HG02642 (cell line): Measurements from ENCODE around the gene C10orf67.

ENCODE experiments used
- ATAC-seq: cut with Tn5 transposase; IDR thresholded peaks from one replicate; pipeline ENCODE4 v1.9.1; 2021; ENCODE audit warnings: mild to moderate bottlenecking; ENCODE audit not compliant: unreplicated experiment, poor library complexity

C10orf67 gene

DNA sequence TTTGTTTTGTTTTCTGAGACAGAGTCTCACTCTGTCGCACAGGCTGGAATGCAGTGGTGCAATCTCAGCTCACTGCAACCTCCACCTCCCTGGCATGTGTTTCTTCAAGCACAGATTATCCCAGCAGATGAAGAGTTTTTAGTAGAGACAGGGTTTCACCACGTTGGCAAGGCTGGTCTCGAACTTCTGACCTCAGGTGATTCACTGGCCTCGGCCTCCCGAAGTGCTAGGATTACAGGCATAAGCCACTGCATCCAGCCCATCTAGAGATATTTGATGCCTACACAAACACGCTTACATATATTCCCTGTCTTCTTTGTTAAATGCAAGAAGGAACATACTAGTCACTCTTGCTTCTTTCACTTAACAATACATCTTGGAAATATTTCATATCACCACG lies 158.4 kb downstream of the C10orf67 start:
- no peak for ATAC-seq

DNA sequence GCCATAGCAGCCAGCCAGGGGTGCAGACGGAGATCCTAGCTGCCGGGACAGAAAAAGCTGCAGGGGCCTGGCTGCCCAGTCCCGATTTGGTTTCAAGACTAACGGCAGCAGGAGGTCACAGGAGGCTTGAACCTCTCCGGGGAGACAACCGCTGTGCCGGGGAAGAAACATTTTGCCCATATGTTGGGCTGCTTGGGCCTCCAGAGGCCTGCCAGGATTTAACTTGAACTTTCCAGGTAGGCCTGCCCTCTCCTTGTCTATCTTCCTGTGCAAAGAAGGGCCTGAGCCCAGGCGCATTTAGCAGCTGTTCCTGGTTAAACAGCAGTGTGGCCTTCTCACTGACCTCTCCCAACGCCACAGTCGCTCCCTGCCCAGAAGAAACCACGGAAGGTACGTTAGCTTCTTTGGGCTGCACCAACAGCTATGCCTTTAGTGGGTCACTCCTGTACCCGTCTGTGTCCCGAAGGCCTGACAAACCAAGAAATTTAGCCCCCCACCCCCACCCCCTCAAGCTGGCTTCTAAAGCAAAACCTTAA lies 169.6 kb downstream of the C10orf67 start:
- no peak for ATAC-seq

GRCh38 chr10:23174074-23174976 lies 170.3 kb downstream of the C10orf67 start:
- ATAC-seq: no peak

- no peak for ATAC-seq
Observed at GRCh38 chr10:23173214-23174073, 171.2 kb downstream of the C10orf67 start.

- ATAC-seq: no peak
Observed at GRCh38 chr10:23172429-23173213, 172.0 kb downstream of the C10orf67 start.

DNA sequence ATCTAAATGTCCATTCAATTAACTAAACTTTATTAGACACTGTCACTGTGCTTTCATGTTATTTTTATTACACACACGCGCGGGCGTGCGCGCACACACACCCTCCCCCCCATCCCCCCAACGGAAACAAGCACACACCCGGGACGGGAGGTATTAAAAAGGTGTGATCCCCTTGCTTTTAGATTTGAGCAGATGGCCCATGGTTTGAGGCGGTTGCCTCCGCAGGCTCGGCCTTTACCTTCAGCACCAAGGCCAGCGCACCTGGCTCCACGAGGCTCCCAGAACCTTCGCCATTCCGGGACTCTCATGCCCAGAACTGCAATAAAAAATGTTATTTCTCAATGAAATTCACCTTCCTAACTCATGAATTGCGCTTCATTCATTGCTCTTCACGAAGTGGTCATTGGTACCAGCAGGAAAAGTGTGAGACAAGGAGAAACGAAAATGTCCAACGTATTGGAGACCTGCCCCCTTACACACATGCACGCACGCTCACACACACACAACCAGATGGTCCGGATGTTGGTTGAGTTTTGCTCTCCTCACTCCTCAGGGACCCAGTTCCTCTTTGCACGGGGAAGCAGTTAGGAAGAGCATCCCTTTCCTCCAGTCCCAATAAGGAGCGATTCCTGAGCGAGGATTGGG lies 173.2 kb downstream of the C10orf67 start:
- ATAC-seq: no peak

- peak; percentile 65 for ATAC-seq
Observed at GRCh38 chr10:23158370-23158769, 186.2 kb downstream of the C10orf67 start.

DNA sequence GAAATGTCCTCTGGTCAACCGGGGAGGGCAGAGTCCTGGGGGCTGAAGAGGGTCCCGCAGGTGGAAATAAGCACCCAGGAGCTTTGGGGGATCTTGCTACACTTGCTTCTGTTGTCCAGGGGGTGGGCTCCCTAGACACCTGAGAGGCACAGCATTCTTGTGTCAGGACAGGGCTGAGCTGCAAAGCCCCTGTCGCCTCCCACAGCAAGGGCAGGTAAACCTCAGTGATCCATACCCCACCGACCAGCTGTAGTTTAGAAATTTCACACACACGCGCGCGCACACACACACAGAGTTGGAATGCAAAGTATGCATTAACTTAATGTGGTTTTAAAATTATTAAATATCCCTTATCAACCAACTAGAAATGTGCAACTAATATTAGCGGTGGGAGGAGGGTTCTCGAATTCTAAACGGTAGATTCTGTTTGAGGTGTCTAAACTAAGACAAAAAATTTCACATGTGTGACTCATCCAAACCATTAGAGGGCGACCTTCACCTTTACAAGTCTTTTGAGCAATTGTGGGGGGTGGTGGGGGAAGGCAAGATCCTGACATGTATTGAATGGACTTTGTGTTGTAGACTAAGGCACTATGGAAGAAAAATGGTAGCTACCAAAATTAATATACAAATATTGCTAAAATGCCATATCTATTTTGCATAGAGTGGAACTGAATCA lies 186.8 kb downstream of the C10orf67 start:
- ATAC-seq: peak; percentile 61

- peak; percentile 53 for ATAC-seq
Observed at GRCh38 chr10:23157239-23157681, 187.3 kb downstream of the C10orf67 start.

DNA sequence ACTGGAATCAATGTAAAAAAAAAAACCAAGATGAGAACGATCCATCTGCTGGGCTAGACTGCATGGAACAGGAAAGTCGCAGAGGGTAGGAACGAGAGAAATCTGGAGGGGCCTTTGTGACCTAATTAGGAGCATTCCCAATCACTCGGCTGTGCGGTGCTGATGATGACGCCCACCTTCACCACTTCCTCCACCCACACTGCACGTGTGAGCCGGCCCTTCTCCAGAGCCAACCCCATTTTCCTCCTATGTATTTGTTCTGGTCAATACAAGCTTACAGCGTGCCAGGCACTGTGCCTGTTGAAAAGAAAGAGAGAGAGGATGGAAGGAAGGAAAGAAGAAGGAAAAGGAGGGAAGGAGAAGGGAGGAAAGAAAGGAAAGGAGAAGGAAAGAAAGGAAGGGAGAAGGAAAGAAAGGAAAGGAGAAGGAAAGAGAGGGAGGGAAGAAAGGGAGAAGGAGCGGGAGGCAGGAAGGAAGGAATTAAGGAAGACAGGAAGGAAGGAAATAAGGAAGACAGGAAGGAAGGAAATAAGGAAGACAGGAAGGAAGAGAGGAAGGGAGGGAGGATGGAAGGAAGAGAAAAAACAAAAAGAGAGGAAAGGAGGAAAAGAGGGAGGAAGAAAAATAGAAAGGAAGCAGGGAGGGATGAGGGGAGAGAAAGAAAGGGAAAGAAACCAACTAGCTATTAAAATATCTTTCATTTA lies 188.0 kb downstream of the C10orf67 start:
- no peak for ATAC-seq

DNA sequence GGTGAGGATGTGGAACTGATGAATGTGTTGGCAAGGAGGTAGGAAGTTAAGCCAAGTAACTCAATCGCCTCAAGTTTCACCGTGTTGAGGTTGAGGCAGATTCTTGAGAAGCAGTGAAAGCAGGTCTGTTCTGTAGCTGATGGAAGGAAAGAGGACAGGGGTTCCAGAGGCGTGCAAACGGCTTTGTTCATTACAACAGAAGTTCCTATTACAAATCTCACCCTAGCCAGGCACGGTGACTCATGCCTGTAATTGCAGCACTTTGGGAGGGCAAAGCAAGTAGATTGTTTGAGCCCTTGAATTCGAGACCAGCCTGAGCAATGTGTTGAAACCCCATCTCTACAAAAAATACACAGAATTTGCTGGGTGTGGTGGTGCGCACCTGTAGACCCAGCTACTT lies 189.4 kb downstream of the C10orf67 start:
- ATAC-seq: no peak
